Liver (tissue), 9 donors: ENCODE measurements around the gene STMN1. TPM values are rescaled to one million over a fixed set of nuclear protein-coding genes. Genes with fewer than 3 reads are reported as not detected.

Source experiments
- DNase-seq: peaks from one replicate; pipeline ENCODE4 v3.0.0-alpha.2; 2017; ENCODE audit warnings: low spot score
- H3K27ac ChIP-seq, 2 donors: one replicate each; pipeline ENCODE4 v1.7.0; 2013; ENCODE audit warnings: inconsistent platforms in 2 of 2, low read length in 2 of 2, control low read depth in 1 of 2, low read depth in 1 of 2, mild to moderate bottlenecking in 1 of 2
- H3K27me3 ChIP-seq, 4 donors: one replicate each; pipeline versions ENCODE4 v1.6.1 to v1.7.0; 2013; ENCODE audit warnings: low read length in 3 of 4, inconsistent platforms in 1 of 4, mild to moderate bottlenecking in 1 of 4, moderate library complexity in 1 of 4; ENCODE audit not compliant: control insufficient read depth in 4 of 4, insufficient read depth in 4 of 4
- H3K36me3 ChIP-seq, 4 donors: one replicate each; pipeline versions ENCODE4 v1.6.1 to v1.7.0; 2013; ENCODE audit warnings: low read length in 3 of 4, mild to moderate bottlenecking in 3 of 4, low read depth in 1 of 4, moderate library complexity in 1 of 4; ENCODE audit not compliant: control insufficient read depth in 4 of 4, insufficient read depth in 3 of 4
- H3K4me1 ChIP-seq, 4 donors: one replicate each; pipeline versions ENCODE4 v1.6.1 to v1.7.0; 2013; ENCODE audit warnings: low read length in 3 of 4, mild to moderate bottlenecking in 3 of 4, moderate library complexity in 1 of 4; ENCODE audit not compliant: control insufficient read depth in 4 of 4, insufficient read depth in 4 of 4
- H3K4me3 ChIP-seq, 3 donors: one replicate each; pipeline versions ENCODE4 v1.6.1 to v1.7.0; 2013; ENCODE audit warnings: low read length in 3 of 3, control low read depth in 1 of 3, low read depth in 1 of 3, mild to moderate bottlenecking in 1 of 3
- H3K9ac ChIP-seq, 2 donors: one replicate each; pipeline ENCODE4 v1.7.0; 2013; ENCODE audit warnings: low read length in 2 of 2, mild to moderate bottlenecking in 2 of 2, moderate library complexity in 2 of 2, control low read depth in 1 of 2, low read depth in 1 of 2
- H3K9me3 ChIP-seq, 4 donors: one replicate each; pipeline versions ENCODE4 v1.6.1 to v1.7.0; 2013; ENCODE audit warnings: low read length in 3 of 4; ENCODE audit not compliant: control insufficient read depth in 4 of 4
- FOXA1 ChIP-seq: IDR thresholded peaks from 2 replicates; pipeline ENCODE4 v1.6.1; 2016; ENCODE audit warnings: antibody characterized with exemption
- FOXA2 ChIP-seq: IDR thresholded peaks from 2 replicates; pipeline ENCODE4 v1.6.1; 2016; ENCODE audit warnings: antibody characterized with exemption
- HNF4A ChIP-seq, 2 donors: conservative IDR thresholded peaks; 2 replicates each; pipeline ENCODE4 v1.6.1; 2016; ENCODE audit warnings: antibody characterized with exemption in 2 of 2, mild to moderate bottlenecking in 2 of 2
- HNF4G ChIP-seq: IDR thresholded peaks from 2 replicates; pipeline ENCODE4 v1.6.1; 2016; ENCODE audit warnings: antibody characterized with exemption
- RAD21 ChIP-seq, 2 donors: IDR thresholded peaks; 2 replicates each; pipeline ENCODE4 v1.6.1; 2016; ENCODE audit warnings: antibody characterized with exemption in 2 of 2, mild to moderate bottlenecking in 2 of 2
- RXRA ChIP-seq, 2 donors: IDR thresholded peaks; 2 replicates each; pipeline ENCODE4 v1.6.1; 2017 to 2018; ENCODE audit warnings: antibody characterized with exemption in 2 of 2, mild to moderate bottlenecking in 1 of 2
- SP1 ChIP-seq: IDR thresholded peaks from 2 replicates; pipeline ENCODE4 v1.6.1; 2018; ENCODE audit warnings: antibody characterized with exemption, mild to moderate bottlenecking
- TAF1 ChIP-seq: conservative IDR thresholded peaks from 2 replicates; pipeline ENCODE4 v1.6.1; 2016; ENCODE audit warnings: antibody characterized with exemption, mild to moderate bottlenecking
- WGBS: extraction: QIAGEN DNeasy Blood & Tissue Kit; methylation state at CpG from one replicate; pipeline ENCODE4 v1.1.7; 2013; 5-methylcytosine and 5-hydroxymethylcytosine counted together
- polyA plus RNA-seq, 2 donors: library from polyadenylated mRNA; stranded (reverse) in 1 of 2; unstranded in 1 of 2; fragments of 200-250 nt in 1 of 2; fragments of >200 nt in 1 of 2; fragmentation: Nextera tagmentation in 1 of 2; extraction: Ambion mirVana in 1 of 2; gene quantifications; one replicate each; pipeline versions ENCODE4 v1.2.1 to v1.2.3, GENCODE V29; 2013 to 2015
- total RNA-seq, 2 donors: library from RNA; depleted of rRNA; stranded (reverse); fragments of >200 nt; gene quantifications; one replicate each; pipeline ENCODE4 v1.2.3, GENCODE V29; 2014
- TF ChIP-seq, protein P1 (sequence below): IDR thresholded peaks from 2 replicates; pipeline ENCODE4 v1.6.1; 2016; ENCODE audit warnings: antibody characterized with exemption
- TF ChIP-seq, protein P2 (sequence below): IDR thresholded peaks from 2 replicates; pipeline ENCODE4 v1.6.1; 2016; ENCODE audit warnings: antibody characterized with exemption
- TF ChIP-seq, protein P3 (sequence below): IDR thresholded peaks from 2 replicates; pipeline ENCODE4 v1.6.1; 2016; ENCODE audit warnings: antibody characterized with exemption, mild to moderate bottlenecking
- donor health status: healthy.
- donor health status: healthy.
- donor health status: healthy.
- donor health status: healthy.
- donor health status: healthy.

The STMN1 gene
- total and polyA plus RNA-seq, 4 donors: 0.75 to 40.1 (median 17.8) TPM

DNA sequence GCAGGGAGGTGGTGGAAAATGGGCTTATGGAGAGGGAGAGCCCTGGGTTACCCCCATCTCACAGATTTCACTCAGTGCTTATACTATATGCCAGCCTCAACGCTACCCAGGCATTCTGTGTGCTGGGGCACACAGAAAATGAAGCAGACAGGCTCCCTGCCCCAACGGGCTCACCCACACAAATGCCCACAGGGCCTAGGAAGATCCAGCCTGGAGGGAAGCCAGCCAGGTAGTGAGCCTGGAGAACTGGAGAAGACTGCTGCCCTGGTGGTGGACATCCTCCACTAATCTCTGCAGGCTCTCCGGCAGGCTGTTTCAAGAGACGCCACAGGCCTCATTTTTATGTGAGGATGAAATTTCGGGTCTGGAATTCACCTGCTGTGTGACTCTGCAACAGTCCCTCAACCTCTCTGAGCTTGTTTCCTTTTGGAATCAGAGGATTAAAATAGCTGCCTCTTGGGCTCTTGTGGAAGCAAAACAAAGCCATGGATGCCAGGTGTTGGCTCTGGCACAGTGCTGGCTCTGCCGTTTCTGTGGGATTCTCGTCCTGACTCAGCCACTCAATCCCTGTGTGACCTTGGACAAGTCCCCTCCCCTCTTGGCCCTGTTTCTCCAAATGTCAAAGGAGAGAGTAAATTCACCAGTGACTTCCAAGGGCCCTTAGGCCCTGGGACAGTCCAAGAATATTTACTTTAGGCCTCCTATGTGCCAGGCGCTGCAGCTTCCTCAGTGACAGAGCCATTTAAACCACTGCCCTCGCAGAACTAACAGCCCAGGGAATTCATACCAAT, 34.3 kb downstream of the STMN1 start:
- TF ChIP-seq, protein P1, sequence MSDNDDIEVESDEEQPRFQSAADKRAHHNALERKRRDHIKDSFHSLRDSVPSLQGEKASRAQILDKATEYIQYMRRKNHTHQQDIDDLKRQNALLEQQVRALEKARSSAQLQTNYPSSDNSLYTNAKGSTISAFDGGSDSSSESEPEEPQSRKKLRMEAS: no peak
- TF ChIP-seq, protein P2, sequence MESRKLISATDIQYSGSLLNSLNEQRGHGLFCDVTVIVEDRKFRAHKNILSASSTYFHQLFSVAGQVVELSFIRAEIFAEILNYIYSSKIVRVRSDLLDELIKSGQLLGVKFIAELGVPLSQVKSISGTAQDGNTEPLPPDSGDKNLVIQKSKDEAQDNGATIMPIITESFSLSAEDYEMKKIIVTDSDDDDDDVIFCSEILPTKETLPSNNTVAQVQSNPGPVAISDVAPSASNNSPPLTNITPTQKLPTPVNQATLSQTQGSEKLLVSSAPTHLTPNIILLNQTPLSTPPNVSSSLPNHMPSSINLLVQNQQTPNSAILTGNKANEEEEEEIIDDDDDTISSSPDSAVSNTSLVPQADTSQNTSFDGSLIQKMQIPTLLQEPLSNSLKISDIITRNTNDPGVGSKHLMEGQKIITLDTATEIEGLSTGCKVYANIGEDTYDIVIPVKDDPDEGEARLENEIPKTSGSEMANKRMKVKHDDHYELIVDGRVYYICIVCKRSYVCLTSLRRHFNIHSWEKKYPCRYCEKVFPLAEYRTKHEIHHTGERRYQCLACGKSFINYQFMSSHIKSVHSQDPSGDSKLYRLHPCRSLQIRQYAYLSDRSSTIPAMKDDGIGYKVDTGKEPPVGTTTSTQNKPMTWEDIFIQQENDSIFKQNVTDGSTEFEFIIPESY: no peak
- TF ChIP-seq RAD21 (IDR thresholded peaks at IDR 0.05) (no peak), SP1 (no peak), HNF4A (conservative IDR thresholded peaks at IDR 0.05) (peak; percentile 8 to 29)
- H3K27ac ChIP-seq: no peak overlapping the region
- H3K9me3 ChIP-seq: no peaks in the 10 kb centered on the region
- H3K4me3 ChIP-seq: no peak overlapping the region
- no peak for DNase-seq
- H3K4me1 ChIP-seq: peaks cover 27 to 82% (median 73%) of the 10 kb centered on the region in 4 donors
- no peak overlapping the region for H3K9ac ChIP-seq
- no peaks in the 10 kb centered on the region for H3K36me3 ChIP-seq
- WGBS: 53% methylated on average over 9 of the region's 9 CpGs
- no peaks in the 10 kb centered on the region for H3K27me3 ChIP-seq

DNA sequence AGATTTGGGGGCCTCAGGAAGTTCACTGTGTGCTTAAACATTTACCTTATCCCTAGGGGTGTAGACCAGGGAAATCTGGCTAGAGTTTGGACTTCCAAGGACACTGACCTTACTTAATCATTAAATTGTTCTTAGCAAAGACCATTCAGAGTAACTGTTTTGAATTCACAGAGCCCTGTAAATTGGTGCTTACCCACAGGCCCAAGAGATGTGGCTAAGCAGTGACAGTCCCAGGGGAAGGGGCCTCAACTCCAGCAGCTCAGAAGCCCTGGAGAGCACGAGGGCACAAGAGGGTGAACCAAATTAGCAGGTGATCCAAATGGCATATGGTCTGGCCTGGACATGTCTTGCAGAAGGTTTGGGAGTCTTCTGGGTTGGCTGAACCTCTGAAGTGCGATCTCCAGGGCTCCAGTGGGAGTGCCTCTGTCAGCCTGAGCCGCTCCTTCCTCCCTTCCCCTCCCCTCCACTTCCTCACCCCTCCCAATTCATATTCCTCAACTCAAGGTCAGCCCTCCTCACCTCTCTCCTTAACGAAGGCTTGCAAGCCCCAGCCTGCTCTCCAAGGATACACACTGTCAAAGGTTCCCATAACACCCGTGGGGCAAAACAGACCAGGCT, 35.0 kb downstream of the STMN1 start:
- peak overlapping the region; percentile 10 to 16 for H3K27ac ChIP-seq
- no peaks in the 10 kb centered on the region for H3K36me3 ChIP-seq
- peaks cover 28 to 83% (median 77%) of the 10 kb centered on the region in 4 donors for H3K4me1 ChIP-seq
- H3K4me3 ChIP-seq: no peak overlapping the region
- H3K9me3 ChIP-seq: no peaks in the 10 kb centered on the region
- 26% methylated on average over 5 of the region's 5 CpGs for WGBS
- no peak overlapping the region for H3K9ac ChIP-seq
- DNase-seq: no peak
- no peaks in the 10 kb centered on the region for H3K27me3 ChIP-seq
- TF ChIP-seq HNF4A (conservative IDR thresholded peaks at IDR 0.05) (peak; percentile 49 to 75), HNF4G (peak; percentile 43), SP1 (peak; percentile 74), RXRA (IDR thresholded peaks at IDR 0.05) (peak; percentile 57 to 79), FOXA1 (no peak), TAF1 (no peak)

DNA sequence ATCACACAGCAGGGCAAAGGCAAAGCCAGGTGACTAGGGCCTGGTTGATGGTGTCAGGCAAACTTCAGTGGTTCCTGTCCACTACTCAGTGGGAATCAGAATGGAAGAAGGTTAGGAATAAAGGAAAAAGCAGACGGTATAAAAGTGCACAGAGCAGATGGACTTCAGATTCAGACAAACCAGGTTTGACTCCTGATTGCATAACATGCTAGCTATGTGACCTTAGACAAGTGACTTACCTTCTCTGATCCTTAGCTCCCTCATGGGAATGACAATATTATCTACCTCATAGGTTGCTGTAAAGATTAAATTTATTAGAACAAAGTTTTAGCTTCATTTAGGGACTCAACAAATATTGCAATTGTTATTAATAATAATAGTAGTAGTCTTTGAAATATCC, 35.6 kb downstream of the STMN1 start:
- Histone ChIP-seq H3K9me3 (no peaks in the 10 kb centered on the region), H3K9ac (no peak overlapping the region), H3K27me3 (no peaks in the 10 kb centered on the region), H3K4me1 (peaks cover 28 to 84% (median 78%) of the 10 kb centered on the region in 4 donors), H3K27ac (peak overlapping the region in 1 of 2 donors; percentile 29), H3K4me3 (no peak overlapping the region), H3K36me3 (no peaks in the 10 kb centered on the region)
- no peak for DNase-seq
- TF ChIP-seq, protein P3, sequence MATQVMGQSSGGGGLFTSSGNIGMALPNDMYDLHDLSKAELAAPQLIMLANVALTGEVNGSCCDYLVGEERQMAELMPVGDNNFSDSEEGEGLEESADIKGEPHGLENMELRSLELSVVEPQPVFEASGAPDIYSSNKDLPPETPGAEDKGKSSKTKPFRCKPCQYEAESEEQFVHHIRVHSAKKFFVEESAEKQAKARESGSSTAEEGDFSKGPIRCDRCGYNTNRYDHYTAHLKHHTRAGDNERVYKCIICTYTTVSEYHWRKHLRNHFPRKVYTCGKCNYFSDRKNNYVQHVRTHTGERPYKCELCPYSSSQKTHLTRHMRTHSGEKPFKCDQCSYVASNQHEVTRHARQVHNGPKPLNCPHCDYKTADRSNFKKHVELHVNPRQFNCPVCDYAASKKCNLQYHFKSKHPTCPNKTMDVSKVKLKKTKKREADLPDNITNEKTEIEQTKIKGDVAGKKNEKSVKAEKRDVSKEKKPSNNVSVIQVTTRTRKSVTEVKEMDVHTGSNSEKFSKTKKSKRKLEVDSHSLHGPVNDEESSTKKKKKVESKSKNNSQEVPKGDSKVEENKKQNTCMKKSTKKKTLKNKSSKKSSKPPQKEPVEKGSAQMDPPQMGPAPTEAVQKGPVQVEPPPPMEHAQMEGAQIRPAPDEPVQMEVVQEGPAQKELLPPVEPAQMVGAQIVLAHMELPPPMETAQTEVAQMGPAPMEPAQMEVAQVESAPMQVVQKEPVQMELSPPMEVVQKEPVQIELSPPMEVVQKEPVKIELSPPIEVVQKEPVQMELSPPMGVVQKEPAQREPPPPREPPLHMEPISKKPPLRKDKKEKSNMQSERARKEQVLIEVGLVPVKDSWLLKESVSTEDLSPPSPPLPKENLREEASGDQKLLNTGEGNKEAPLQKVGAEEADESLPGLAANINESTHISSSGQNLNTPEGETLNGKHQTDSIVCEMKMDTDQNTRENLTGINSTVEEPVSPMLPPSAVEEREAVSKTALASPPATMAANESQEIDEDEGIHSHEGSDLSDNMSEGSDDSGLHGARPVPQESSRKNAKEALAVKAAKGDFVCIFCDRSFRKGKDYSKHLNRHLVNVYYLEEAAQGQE: no peak
- TF ChIP-seq FOXA2: no peak
- no peak for TF ChIP-seq SP1
- TF ChIP-seq HNF4A (conservative IDR thresholded peaks at IDR 0.05): no peak
- TF ChIP-seq, protein P2: no peak
- no peak for TF ChIP-seq RAD21 (IDR thresholded peaks at IDR 0.05)
- TF ChIP-seq FOXA1: no peak
- 36% methylated on average over 1 of the region's 1 CpG for WGBS
